ENCODE data around the gene TEAD3. TPM values are rescaled to one million over a fixed set of nuclear protein-coding genes. Genes with fewer than 3 reads are reported as not detected.

TEAD3 gene
- polyA plus RNA-seq, 3 donors = not detected

GRCh38 chr6:35477028-35477427, 19.9 kb downstream of the TEAD3 start:
- no CpG with 5 or more reads among the region's 8 CpGs for WGBS (ENCODE audit: insufficient coverage)
- Histone ChIP-seq H3K4me2 (replicated peaks; ENCODE audit: extremely low read depth, low read length, poor library complexity, severe bottlenecking) (no peak overlapping the region), H3K27ac (ENCODE audit: low read depth in 1 of 2, low read length in 2 of 2) (no peak overlapping the region), H3K9ac (ENCODE audit: insufficient read depth, low read length, poor library complexity, severe bottlenecking) (no peak overlapping the region), H3K4me1 (ENCODE audit: control insufficient read depth in 1 of 2, insufficient read depth in 2 of 2, low read length in 2 of 2) (no peaks in the 10 kb centered on the region), H3K4me3 (replicated peaks in 1 of 3; ENCODE audit: low read depth in 2 of 3, low read length in 3 of 3) (no peak overlapping the region), H3K36me3 (replicated peaks in 1 of 2; ENCODE audit: control insufficient read depth in 1 of 2, insufficient read depth in 2 of 2, low read length in 2 of 2) (peaks cover 11 to 22% of the 10 kb centered on the region in 2 donors), H3K27me3 (ENCODE audit: control insufficient read depth in 2 of 2, insufficient read depth in 2 of 2, low read length in 2 of 2) (no peaks in the 10 kb centered on the region), H2AFZ (ENCODE audit: insufficient read depth, low read depth, low read length, poor library complexity, severe bottlenecking) (no peak overlapping the region), H3K79me2 (ENCODE audit: insufficient read depth, low read length) (no peaks in the 10 kb centered on the region), H3K9me3 (replicated peaks in 1 of 2; ENCODE audit: control insufficient read depth in 1 of 2, insufficient read depth in 1 of 2, low read length in 2 of 2) (no peaks in the 10 kb centered on the region), H4K20me1 (ENCODE audit: insufficient read depth, low read length) (peaks cover 17% of the 10 kb centered on the region)
- Mint-ChIP-seq H3K27ac (no peak overlapping the region), H3K4me3 (no peak overlapping the region), H3K36me3 (peaks cover 16 to 25% of the 10 kb centered on the region in 2 donors), H3K27me3 (ENCODE audit: low read depth in 3 of 3) (peaks cover 2 to 10% (median 5%) of the 10 kb centered on the region in 3 donors), H3K9me3 (peaks cover 0 to 3% (median 0%) of the 10 kb centered on the region in 7 donors), H3K4me1 (peaks cover 2% of the 10 kb centered on the region)
- DNase-seq = no peak
- TF ChIP-seq CTCF (IDR thresholded peaks at IDR 0.05) = no peak
- intact Hi-C loops (cut with micrococcal nuclease) = no loop called here

- intact Hi-C loops (cut with micrococcal nuclease) = no loop called here
- Histone ChIP-seq H3K9me3 (replicated peaks in 1 of 2; ENCODE audit: control insufficient read depth in 1 of 2, insufficient read depth in 1 of 2, low read length in 2 of 2) (no peaks in the 10 kb centered on the region), H3K4me2 (replicated peaks; ENCODE audit: extremely low read depth, low read length, poor library complexity, severe bottlenecking) (no peak overlapping the region), H3K79me2 (ENCODE audit: insufficient read depth, low read length) (peaks cover under 1% of the 10 kb centered on the region), H4K20me1 (ENCODE audit: insufficient read depth, low read length) (peaks cover 28% of the 10 kb centered on the region), H3K27ac (ENCODE audit: low read depth in 1 of 2, low read length in 2 of 2) (no peak overlapping the region), H3K36me3 (replicated peaks in 1 of 2; ENCODE audit: control insufficient read depth in 1 of 2, insufficient read depth in 2 of 2, low read length in 2 of 2) (peaks cover 20 to 32% of the 10 kb centered on the region in 2 donors), H3K9ac (ENCODE audit: insufficient read depth, low read length, poor library complexity, severe bottlenecking) (no peak overlapping the region), H3K4me3 (replicated peaks in 1 of 3; ENCODE audit: low read depth in 2 of 3, low read length in 3 of 3) (no peak overlapping the region), H3K4me1 (ENCODE audit: control insufficient read depth in 1 of 2, insufficient read depth in 2 of 2, low read length in 2 of 2) (no peaks in the 10 kb centered on the region), H3K27me3 (ENCODE audit: control insufficient read depth in 2 of 2, insufficient read depth in 2 of 2, low read length in 2 of 2) (no peaks in the 10 kb centered on the region), H2AFZ (ENCODE audit: insufficient read depth, low read depth, low read length, poor library complexity, severe bottlenecking) (no peak overlapping the region)
- H3K27ac Mint-ChIP-seq = no peak overlapping the region
- 93% methylated on average over 7 of the region's 14 CpGs for WGBS (ENCODE audit: insufficient coverage)
- H3K9me3 Mint-ChIP-seq = peaks cover 0 to 3% (median 0%) of the 10 kb centered on the region in 7 donors
- no peak overlapping the region for H3K4me3 Mint-ChIP-seq
- no peak for DNase-seq
- H3K27me3 Mint-ChIP-seq (ENCODE audit: low read depth in 3 of 3) = peaks cover 2 to 5% (median 5%) of the 10 kb centered on the region in 3 donors
- peaks cover 11% of the 10 kb centered on the region for H3K4me1 Mint-ChIP-seq
- TF ChIP-seq CTCF (IDR thresholded peaks at IDR 0.05) = no peak
- H3K36me3 Mint-ChIP-seq = peaks cover 24 to 35% of the 10 kb centered on the region in 2 donors
Measured at GRCh38 chr6:35476004-35476403, 20.9 kb downstream of the TEAD3 start.
